ENCODE data around the gene EIF4H.
A peak's percentile ranks its signal among the peaks of the same experiment; 100 is the strongest.
"Not testable (repeated sequence)": the region's sequence is repeated elsewhere in the genome, so short reads cannot be mapped to it uniquely, and the experiment has no call there.

EIF4H gene

DNA sequence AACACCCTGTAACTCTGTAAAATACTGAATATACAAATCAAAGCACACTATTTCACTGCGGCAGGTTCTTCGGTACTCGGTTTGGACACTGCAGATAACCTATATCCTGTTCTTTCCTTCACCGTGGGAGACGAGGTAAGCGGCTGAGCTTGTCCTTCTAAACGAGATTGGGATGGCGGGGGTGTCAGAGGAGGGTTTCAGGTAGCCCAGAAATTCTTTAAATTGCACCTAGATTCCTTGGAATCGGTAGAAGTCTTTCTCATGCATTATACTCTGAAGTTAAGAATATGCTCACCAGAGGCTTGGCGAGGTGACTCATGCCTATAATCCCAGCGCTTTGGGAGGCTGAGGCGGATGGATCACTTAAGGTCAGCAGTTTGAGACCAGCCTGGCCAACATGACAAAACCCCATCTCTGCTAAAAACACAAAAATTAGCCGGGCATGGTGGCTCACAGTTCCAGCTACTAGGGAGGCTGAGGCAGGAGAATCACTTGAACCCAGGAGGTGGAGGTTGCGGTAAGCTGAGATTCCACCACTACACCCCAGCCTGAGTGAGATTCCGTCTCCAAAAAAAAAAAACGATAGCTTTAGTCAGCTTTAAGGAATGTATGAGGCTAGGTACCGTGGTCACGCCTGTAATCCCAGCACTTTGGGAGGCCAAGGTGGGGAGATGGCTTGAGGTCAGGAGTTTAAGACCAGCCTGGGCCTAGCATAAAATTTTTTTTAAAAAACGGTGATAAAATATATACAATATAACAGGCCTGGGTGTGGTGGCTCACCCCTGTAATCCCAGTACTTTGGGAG lies 25.6 kb downstream of the EIF4H start:
- DNase-seq (ENCODE audit: low read depth), result no peak

- no peak for DNase-seq (ENCODE audit: low read depth)
These were observed 28.8 kb downstream of the EIF4H start for GRCh38 chr7:74202841-74203556.

GRCh38 chr7:74203956-74204618 lies 29.9 kb downstream of the EIF4H start:
- no peak for DNase-seq (ENCODE audit: low read depth)

GRCh38 chr7:74206052-74206451 lies 31.9 kb downstream of the EIF4H start:
- DNase-seq (ENCODE audit: low read depth), result not testable (repeated sequence)

DNA sequence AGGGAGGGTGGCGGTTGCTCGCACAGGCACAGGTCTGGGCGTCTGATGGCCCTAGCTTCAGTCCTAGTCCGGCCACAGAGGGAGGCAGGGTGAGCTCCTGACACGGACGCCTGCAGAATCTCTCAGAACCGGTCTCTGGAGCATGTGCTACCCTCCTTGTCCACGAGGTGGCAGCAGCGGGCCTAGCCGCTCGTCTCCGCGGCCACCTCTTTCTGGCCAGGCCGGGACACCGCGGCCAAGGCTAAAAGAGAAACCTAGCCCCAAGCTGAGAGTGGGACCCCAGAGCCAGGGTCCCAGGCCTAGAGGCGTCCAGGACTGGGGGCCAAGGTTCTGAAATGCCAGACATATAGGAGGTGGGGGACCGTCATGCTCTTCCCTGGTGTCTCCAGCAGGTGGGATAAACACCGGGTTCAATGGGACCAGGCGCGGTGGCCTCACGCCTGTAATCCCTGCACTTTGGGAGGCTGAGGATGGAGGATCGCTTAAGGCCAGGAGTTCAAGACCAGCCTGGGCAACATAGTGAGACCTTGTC lies 32.5 kb downstream of the EIF4H start:
- peak; percentile 46 for DNase-seq (ENCODE audit: low read depth)

DNA sequence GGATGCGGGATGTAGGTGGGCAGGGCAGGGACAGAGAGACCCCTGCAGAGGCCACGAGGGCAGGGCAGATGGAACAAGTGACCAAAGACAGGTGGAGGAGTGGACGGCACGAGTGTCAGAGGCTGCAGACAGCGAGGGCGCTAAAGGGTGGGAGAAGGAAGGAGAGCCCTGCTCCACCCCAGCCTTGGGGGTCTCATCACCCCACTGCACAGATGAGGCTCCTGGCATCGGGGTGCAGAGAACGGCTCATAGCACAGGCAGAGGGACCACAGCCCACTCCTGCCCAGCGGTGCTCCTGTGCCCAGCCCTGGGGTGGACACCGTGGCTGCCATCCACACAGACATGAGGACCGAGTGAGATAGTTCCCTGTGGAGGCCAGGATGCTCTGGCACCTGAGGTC lies 33.4 kb downstream of the EIF4H start:
- no peak for DNase-seq (ENCODE audit: low read depth)

DNA sequence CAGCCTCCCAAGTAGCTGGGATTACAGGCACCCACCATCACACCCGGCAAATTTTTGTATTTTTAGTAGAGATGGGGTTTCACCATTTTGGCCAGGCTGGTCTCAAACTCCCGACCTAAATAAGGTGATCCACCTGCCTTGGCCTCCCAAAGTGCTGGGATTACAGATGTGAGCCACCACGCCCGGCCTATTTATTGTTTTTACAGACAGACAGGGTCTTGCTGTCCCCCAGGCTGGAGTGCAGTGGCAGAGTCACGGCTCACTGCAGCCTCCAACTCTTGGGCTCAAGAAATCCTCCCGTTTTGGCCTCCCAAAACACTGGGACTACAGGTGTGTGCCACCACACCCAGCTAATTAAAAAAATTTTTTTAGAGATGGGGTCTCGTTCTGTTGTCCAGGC lies 34.1 kb downstream of the EIF4H start:
- DNase-seq (ENCODE audit: low read depth), result not testable (repeated sequence)

DNA sequence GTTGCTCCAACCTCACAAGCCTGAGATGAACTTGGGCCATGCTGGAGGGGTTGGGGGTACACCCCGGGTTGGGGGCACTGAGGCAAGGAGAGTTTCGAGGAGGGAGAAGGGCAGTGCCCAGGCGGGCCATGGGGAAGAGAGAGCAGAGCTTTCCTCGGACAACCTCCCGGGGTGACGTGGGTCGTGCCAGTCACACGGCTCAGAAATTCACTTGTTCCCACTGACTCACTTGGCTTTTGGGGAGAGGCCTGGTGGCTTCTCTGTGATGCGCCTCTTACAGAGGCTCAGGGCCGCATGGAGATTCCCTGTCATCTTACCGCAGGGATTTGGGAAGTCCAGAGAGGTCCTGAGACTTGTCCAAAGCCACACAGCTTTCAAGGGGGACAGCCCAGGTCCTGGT lies 38.5 kb downstream of the EIF4H start:
- no peak for DNase-seq (ENCODE audit: low read depth)

- no peak for DNase-seq (ENCODE audit: low read depth)
These were observed 40.9 kb downstream of the EIF4H start for GRCh38 chr7:74214816-74215630.

- DNase-seq (ENCODE audit: low read depth), result no peak
These were observed 41.8 kb downstream of the EIF4H start for GRCh38 chr7:74215921-74216320.

DNA sequence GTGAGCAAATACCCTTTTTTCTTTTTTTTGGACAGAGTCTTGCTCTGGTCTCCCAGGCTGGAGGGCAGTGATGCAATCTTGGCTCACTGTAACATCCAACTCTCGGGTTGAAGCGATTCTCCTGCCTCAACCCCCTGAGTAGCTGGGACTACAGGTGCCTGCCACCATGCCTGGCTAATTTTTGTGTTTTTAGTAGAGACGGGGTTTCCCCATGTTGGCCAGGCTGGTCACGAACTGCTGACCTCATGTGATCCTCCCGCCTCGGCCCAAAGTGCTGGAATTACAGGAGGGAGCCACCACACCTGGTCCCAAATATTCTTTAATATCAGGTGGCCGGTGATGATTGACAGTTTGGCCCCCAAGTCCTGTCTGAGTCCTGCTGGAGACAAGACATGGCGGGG lies 42.2 kb downstream of the EIF4H start:
- DNase-seq (ENCODE audit: low read depth), result no peak

DNA sequence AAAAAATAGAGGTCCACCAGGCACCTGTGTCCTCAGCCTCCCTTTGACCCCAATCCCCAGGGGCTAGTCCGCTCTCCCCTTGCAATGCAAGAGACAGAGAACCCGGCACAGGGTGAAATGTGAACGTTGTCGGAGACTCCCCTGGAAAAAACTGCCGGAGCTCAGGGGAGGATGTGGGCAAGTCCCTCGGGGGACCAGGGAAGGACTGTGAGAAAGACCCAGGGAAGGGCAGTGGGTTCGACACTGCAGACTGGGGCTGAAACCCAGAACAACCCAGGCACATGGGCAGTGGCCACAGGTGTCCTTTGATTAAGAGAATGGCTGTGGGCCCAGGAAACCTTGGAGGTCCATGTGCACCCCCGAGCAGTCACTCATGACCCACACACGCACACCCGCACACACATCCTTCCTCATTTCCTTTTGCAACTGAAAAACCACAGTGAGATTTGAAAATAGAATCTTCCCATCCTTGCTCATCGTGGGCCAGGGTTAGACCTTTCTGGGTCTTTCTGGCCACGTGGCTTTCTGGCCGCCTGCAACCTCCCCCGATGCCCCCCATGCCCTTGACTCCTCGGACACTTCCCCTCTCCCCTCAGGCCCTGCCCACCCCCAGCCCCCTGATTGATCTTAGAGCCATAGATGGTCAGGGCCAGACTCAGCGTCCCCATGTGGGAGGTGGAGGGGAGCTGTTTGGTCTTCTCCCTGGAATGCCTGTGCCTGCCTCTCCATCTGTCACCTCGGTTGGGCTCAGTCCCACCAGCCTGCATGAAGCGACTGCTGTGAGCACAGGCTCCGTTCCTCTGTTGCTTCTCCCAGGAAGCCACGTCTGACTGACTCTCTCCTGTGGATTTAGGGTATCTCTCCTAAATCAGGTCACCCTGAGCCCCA lies 43.5 kb downstream of the EIF4H start:
- DNase-seq (ENCODE audit: low read depth), result no peak

GRCh38 chr7:74218343-74218698 lies 44.2 kb downstream of the EIF4H start:
- DNase-seq (ENCODE audit: low read depth), result no peak

DNA sequence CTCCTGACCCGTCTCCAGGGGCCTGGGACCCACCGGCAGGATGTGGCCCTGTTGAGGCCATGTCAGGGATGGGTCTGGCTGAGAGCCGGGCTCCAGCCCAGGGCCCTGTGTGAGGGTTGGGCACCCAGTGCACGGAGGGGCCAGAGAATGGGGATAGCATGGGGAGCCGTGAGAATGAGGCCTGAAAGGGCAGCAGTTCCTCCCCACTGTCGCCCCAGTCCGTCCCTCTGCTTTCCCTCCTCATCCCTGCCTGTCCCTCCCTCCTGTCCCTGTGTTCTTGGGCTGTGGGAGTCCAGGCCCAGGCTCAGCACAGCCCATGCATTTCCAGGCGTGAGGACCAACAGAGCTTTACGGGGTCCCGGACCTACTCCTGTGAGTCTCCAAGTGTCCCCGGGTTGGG lies 45.3 kb downstream of the EIF4H start:
- no peak for DNase-seq (ENCODE audit: low read depth)

DNA sequence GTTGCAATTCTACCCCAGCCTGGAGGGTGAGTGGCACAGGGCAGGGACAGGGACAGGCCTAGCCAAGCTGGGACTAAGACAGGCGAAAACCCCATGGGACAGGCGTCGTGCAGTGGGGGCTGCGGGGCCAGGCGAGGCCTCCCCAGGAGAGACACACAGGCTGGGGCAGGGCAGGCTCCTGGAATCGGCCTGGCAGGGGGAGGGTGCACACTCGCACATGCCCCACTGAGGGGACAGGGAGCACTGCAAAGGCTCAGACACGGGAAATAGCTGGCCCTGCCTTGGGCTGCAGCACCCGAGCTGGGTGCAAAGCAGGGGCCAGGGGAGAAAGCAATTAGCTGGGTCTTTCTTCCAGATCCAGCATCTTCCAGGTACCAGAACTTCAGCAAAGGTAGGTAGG lies 46.1 kb downstream of the EIF4H start:
- DNase-seq (ENCODE audit: low read depth), result no peak

DNA sequence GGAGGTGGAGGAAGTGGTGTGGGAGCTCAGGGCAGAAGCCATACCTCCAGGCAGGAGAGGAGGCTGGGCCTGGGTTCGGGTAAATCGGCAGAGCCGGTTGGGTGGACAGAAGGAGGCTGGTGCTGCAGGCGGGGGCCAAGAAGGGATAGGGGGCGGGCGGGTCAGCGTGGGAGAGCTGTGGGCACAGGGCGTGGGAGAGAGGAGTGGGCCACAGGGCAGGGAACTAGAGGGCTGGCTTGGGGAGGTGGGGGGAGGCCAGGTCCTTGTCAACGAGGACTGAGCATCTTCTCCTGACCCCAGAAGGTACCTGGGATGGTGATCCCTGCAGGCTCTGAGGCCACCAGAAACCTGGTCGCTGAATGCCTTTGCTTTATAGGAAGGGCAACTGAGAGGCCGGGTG lies 47.6 kb downstream of the EIF4H start:
- no peak for DNase-seq (ENCODE audit: low read depth)

- no peak for DNase-seq (ENCODE audit: low read depth)
These were observed 48.9 kb downstream of the EIF4H start for GRCh38 chr7:74222851-74223710.

DNA sequence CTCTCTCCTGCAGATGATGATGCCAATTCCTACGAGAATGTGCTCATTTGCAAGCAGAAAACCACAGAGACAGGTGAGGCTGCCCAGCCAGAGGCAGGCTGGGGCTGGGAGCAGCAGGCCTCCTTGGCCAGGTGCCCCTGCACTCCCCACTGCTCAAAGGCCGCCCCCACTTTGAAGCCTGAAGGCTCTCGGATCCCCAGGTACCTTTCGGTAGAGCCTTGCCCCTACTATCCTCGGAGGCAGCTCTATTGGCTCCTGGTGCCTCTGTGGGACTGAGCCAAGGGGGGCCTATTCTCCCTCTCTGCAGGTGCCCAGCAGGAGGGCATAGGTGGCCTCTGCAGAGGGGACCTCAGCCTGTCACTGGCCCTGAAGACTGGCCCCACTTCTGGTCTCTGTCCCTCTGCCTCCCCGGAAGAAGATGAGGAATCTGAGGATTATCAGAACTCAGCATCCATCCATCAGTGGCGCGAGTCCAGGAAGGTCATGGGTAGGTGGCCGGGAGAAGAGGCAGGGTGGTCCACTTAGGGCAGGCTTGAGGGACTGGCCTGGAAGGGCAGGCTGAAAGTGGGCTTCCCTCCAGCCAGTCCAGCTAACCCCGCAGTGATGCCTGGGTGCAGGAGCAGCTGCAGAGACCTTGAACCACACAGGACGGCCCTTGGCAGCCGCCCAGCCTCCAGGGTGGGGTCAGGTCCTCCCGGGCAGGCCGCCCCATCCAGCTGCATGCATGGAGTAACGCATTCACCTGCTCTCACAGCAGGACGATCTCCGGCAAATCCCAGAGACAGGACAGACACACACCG lies 49.8 kb downstream of the EIF4H start:
- no peak for DNase-seq (ENCODE audit: low read depth)

DNA sequence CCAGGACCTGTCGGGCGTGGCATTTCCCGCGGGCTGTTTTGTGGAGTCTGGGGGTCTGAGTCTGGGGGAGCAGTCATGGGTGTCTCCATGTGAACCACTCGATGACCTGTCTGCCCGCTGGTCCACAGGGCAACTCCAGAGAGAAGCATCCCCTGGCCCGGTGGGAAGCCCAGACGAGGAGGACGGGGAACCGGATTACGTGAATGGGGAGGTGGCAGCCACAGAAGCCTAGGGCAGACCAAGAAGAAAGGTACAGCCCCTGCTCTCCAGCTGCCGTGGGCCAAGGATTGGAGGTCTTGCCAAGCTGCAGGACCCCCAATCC lies 50.3 kb downstream of the EIF4H start:
- DNase-seq (ENCODE audit: low read depth), result no peak
